GM08714 (cell line): ENCODE results near the gene BCL11B.

ENCODE experiments used
- H3K4me3 ChIP-seq: fragments of 200-500 bp; sonication (Bioruptor generic); 2 replicates; pipeline ENCODE4 v1.5.1; 2014; ENCODE audit warnings: mild to moderate bottlenecking, low read length, inconsistent platforms
- ZNF274 ChIP-seq: IDR thresholded peaks from 2 replicates; pipeline ENCODE4 v1.6.1; 2012; ENCODE audit warnings: mild to moderate bottlenecking, low read depth, low read length

Gene BCL11B

DNA sequence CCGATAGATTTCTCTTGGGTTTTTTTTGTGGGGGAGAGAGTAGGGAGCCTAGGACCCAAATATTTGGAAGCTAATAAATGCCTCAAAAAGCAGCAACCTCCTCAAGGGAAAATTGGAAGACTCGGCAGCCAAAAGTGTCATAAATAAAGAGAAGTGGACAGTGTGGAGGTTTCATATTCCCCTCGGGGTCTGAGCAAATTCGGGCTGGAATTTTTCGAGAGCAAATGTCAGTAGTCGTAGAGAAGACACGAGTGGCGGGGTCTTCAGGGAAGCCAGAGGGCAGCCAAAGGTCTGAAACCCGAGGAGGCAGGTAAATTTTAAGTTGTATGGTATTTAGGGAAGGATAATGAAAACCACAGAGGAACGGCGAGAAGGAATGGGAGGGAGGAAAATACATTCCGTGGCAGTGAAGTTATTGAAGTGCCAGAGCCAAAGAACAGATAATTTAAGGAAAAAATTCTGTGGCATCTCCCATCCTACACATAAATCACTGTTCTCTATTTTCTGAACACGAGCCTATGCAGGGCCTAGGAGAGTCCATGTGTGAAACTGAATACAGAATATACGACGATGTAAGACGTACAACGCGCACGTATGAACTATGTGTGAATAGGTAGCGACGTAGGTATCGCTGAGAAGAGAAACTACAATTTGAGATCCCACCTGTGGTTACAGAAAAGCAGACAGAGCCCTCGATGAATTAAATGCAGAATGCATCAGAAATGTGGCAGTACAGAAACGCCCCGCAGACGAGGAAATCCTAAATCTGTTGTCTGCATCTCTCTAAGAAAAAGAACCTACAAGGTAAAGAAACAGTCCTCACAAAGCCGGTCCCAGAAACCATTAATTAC is 12.9 kb downstream of the BCL11B start:
- no peak for TF ChIP-seq ZNF274
- no peak overlapping the region for H3K4me3 ChIP-seq

DNA sequence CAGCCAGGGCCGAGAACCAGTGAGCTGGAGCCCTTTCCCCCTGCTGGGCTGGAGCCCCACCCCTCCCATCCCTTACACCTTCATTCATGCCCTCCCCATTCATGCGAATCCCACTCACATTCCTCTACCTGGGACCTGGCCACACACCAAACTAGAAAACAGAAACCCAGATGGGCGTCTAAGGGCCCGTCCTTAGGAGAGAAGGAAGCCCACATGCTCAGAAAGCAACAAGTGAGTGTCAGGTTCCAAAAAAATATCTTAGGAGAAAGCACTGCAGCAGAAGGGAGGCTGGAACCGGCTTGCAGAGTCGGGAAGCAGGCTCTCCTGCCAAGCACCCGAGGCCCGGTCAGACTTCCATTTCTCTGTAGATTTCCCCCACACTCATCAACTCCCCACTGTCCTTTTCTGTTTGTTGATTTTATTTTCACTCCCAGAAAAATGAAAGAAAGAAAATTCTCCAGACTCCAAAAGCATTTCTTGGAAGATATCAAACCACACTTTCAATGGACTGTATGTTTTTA is 13.6 kb downstream of the BCL11B start:
- no peak for TF ChIP-seq ZNF274
- H3K4me3 ChIP-seq, result no peak overlapping the region

DNA sequence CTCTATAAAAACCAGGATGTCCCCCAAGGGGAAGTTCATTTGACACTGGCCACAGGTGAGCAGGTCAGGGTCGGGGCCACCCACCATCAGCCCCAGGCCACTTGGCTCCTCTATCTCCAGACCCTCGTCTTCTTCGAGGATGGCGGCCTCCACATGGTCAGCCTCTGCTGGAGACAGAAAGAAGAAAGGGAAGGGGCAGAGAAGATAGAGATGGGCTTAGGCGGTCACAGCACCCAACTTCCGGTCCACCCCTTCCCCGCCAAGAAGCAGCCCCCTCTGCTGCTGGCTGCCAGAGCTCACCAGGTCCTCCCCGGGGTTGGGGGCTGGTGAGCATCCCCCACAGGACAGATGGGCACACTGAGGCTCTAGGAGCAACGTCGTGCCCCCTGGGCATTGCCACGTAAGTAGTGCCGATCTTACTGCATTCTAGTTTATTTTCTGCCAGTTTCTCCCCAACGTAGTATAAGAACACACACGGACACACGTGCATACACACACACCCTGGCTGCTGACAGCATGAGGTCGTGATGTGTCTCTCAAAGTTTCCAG is 14.2 kb downstream of the BCL11B start:
- TF ChIP-seq ZNF274, result no peak
- no peak overlapping the region for H3K4me3 ChIP-seq

DNA sequence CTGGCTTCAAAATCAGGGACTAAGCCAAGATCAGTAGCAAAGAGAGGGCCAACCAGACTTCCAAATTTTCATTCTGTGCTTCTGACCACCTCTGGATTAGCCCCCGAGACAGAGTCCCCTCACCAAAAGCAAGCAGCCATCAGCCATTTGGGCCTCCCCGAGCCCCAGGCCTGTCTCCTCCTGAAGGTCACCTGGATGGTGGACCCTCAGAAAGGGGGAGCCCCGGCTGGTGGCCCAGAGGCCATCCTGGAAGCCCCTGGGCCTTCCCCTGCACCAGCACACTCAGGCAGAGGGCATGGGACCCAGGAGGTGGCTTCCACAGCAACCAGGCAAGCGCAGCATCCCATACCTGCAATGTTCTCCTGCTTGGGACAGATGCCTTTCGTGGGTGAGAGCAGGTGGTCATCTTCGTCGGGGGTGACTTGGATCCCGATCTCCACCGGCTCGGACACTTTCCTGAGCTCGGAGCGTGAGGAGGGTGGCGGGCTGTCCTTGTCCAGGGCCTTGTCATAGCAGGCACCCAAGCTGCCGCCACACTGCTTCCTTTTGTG is 14.8 kb downstream of the BCL11B start:
- no peak overlapping the region for H3K4me3 ChIP-seq
- TF ChIP-seq ZNF274, result no peak

DNA sequence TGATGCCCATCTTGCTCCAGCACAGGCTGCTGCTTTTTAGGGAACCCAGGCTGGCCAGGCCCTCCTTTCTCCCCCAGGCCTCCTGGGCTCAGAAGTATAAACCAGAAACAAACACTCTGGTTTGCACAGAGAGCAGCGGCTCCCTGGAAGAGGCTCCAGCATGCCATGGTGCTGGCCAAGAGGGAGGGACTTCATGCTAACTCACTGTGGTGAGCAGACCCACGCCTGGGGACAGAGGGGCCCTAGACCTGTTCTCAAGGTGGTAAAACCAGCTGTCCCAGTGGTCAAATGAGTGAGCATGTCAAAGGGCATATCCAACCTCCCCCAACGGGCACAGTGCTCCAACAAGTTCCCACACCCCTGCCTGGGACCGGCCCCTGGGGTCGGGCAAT is 15.5 kb downstream of the BCL11B start:
- no peak for TF ChIP-seq ZNF274

DNA sequence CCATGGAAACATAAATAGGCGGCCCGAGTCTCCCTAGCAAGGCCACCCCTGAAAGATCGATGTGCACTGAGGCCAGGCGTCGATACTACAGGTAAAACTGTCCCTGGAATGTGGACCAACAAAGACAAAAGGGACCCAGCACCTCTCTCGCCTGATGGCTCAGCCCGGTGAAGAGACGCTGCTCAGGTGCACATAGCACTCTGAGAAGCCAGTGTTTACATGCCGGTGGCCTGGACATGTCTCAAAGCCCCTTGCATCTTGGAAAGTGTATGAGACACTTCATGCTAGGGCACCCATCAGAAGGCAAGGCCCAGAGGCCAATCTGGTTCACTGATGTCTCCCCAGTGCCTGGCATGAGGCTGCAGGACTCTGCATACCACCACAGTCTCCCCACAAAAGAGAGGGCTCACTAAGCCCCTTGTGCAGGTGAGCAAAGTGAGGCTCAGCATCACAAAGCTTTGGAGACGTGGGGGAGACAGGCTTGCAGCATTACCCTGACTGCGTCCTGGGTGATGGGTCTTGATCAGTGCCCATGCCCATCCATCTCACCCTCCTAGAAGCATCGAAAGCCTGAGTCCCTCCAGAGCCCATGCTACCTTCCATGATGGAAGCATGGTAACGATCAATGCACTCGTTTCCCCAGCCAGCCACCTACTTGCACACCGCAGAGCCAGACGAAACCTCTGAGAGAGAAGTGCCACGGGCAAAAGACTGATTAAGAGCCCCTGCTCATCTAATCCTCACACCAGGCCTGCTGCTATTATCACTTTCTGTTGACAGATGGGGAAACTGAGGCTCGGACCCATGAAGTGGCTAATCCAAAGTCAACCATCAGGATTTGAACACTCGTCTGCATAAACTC is 16.1 kb downstream of the BCL11B start:
- no peak overlapping the region for H3K4me3 ChIP-seq
- no peak for TF ChIP-seq ZNF274

More for the DNA sequence above, 15.5 kb downstream of the BCL11B start:
- H3K4me3 ChIP-seq, result no peak overlapping the region

DNA sequence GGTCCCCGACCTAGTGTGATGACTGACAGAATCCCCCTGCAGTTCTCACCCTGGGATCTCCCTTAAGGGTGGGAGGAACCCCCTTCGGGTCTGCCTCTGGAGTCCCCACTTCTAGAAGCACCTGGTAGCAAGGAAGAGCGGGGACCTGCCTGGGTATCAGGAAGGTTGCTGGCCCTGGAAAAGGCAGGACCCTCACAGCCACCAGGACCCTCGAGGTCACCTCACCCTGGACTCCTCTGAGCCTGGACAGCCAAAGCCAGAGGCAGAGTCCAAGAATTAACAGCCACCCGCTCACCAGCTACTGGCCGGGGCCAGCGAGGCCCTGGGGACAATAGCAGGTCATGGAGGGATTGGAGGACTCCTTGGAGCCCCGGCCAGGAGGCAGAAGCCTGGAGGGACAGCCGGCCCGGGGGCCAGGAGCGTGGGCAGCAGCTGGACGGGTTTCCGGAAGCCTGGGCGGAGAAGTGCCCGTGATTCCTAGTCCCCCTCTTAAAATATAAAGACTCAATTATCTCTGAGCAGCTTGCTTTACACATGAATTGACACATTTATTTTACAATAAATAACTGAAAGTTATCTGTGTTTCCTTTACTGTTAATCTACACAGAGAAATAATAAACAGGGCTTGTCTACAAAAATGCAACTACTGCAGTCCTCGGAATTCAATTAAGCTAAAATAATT is 17.5 kb downstream of the BCL11B start:
- H3K4me3 ChIP-seq, result no peak overlapping the region
- no peak for TF ChIP-seq ZNF274

DNA sequence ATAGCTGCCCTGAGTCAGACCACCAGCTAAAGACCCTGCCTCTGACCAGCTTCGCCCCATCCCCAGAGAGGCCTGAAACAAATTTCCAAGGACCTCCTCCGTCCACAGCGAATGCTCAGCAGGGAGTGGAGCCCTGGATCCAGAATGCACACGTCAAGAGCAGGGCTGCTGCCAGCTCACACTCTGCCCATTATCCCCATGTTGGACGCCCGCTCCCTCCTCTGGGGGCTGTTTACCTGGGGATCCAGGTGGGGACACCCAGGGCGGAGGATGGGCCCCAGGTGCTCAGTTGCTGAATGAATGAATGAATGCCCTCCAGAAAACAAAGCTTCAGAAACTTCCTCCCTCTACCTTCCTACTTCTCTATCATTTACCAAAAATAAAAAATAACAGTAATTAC is 18.1 kb downstream of the BCL11B start:
- H3K4me3 ChIP-seq, result no peak overlapping the region

DNA sequence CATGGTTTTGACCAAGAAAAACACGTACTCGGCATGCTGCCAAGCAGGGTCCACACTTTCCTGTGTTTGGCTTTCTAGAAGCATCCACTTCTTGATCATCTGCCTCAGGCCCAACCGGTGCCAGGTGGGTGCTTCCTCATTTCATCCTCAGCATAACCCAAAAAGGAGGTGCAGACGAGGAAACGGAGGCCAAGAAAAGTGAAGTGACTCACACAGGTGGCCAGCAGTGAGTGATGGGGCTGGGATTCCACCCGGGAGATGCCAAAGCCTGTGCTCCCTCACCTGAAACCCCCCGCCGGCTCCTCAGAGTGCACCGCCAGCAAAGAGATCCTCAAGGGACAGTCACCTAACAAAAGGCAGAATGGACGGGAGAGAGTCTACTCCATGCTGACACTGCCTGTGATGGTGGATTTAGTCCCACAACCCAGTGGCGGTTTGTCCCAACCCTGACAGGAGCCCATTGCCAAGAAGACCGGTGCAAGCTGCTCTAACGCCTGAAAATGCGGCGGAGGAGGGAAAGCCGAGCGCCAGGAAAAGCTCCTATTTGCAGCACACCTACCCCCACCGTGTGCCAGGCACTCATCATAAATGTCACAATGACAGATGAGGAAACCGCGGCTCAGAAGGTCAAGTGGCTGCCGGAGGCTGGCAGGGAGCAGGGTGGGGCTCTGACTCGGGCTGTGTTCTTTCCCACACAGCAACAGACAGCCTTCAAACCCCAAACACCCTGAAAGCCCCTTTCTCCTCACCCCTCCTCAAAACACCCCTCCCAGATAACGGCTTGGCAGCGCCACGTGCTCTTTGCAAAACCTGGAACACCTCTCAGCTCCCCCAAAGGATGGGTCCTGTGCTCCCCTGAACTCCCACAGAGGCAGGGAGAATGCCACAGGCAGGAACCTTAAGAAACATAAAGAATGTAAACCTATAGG is 18.8 kb downstream of the BCL11B start:
- no peak for TF ChIP-seq ZNF274
- H3K4me3 ChIP-seq, result no peak overlapping the region

More for the DNA sequence above, 18.1 kb downstream of the BCL11B start:
- TF ChIP-seq ZNF274, result no peak

DNA sequence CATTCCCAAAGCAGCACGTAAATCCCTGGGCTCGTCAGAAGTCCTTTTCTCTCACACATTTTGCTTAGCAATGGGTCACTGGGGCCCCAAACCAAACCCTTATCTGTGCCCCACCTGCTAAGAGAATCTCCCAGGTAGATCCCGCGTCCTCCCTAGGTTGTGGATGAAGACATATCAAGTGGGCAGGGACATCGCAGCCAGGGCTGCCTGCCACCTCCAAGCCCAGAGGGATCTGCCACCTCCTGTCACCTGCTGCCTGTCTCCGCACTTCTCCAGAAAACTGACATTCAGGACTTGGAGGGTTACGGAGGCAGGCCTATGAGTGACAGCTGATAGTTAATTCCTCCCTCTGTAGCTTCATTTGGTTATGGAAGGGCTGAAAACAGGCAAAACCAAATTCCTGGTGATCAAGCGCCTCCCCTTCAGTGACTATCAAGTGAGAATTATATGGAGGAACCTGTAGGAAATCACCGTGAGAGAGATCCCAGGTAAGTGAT is 19.5 kb downstream of the BCL11B start:
- no peak overlapping the region for H3K4me3 ChIP-seq
- no peak for TF ChIP-seq ZNF274

DNA sequence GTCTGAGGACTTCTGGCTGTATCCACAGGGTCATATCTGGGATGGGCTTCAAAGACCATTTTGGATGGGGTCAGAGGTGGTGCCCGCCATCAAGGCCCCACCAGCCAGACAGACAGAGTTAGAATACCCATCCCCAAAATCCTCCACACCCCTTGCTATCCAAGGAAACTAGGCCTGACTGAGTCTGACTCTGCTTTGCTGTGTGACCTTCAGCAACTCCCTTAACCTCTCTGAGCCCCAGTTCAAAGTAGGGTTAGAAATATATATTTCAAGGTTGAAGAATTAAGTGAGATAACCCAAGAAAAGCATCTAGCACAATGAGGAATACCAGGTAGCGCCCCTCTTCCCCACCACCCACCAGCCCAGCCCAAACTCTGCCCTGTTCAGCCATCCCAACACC is 20.3 kb downstream of the BCL11B start:
- no peak for TF ChIP-seq ZNF274
- no peak overlapping the region for H3K4me3 ChIP-seq

DNA sequence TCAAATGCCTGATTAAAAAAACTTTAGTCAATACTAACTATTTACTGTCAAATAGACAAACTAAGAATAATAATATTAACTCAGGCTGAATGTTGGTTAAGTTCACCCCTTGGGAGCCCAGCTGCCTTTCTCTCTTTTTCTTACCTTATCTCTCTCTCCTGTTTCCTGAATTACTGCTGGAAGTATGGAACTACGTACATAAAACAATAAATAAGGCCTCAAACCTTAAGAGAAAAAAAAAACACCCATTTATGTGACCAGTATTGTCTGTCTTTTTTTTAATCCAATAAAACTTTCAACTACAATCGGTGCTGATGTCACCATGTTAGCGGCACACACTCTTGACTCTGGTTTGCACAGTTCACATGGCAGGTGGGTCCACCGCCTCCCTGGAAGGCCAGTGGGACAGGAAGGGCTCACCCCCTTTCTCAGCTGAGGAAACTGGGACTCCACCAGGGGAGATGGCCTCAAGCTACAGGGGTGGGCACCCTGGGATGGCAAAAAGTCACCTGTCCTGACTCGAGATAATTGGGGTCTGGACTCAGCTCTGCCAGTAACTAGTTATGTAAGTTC is 21.3 kb downstream of the BCL11B start:
- H3K4me3 ChIP-seq, result no peak overlapping the region
- no peak for TF ChIP-seq ZNF274
